Measurements from ENCODE around the gene DBH.

DBH gene

DNA sequence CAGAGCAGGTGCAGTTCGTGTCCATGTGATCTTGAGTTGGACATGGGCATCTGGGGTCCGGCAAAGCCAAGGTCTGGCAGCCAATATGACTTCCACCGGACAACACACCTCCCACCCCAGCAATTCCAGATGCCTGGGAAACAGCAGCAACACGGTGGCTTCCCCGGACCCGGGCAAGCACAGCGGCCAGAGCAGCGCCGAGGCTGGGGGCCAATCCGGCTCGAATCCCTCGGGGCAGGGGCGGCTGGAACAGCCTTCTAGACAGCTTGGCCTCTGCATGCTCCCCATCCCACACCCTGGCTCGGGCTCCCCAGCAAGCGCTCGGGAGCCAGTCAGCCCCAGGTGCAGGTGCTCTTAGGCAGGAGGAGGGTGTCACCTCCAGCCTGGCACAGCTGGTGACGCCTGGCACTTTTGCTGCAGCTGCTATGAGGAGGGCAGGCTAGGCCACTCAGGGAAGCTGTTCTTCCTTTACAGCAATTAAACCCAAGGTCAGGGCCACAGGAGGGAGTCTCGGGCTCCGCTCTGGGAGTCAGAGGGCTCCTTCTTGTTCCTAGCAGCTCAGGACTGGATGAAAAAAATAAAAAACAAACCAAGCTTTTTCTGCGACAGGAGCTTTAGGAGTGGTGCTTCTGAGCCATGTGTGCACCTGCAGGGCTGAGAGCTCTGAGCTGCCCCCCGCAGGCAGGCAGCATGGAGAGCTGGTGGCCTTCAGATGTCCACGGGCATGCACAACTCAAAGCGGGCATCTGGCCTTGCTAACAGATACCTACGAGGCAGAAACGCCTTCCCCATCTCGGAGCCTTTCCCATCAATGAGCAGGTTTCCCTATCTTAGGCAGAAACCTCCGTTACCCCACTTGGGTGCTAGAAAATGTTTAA is 28.2 kb downstream of the DBH start:
- TF ChIP-seq EGR1 (IDR thresholded peaks at IDR 0.05) (no peak), EP300 (IDR thresholded peaks at IDR 0.05; ENCODE audit: borderline replicate concordance) (no peak), CEBPB (IDR thresholded peaks at IDR 0.05) (no peak), TEAD4 (IDR thresholded peaks at IDR 0.05) (no peak), RAD21 (IDR thresholded peaks at IDR 0.05; ENCODE audit: low read depth) (no peak), ZBTB7A (IDR thresholded peaks at IDR 0.05; ENCODE audit: low read depth) (no peak), YY1 (IDR thresholded peaks at IDR 0.05; ENCODE audit: low read depth) (no peak), CREB1 (IDR thresholded peaks at IDR 0.05; ENCODE audit: low read depth) (no peak)
- TF ChIP-seq, protein P1, sequence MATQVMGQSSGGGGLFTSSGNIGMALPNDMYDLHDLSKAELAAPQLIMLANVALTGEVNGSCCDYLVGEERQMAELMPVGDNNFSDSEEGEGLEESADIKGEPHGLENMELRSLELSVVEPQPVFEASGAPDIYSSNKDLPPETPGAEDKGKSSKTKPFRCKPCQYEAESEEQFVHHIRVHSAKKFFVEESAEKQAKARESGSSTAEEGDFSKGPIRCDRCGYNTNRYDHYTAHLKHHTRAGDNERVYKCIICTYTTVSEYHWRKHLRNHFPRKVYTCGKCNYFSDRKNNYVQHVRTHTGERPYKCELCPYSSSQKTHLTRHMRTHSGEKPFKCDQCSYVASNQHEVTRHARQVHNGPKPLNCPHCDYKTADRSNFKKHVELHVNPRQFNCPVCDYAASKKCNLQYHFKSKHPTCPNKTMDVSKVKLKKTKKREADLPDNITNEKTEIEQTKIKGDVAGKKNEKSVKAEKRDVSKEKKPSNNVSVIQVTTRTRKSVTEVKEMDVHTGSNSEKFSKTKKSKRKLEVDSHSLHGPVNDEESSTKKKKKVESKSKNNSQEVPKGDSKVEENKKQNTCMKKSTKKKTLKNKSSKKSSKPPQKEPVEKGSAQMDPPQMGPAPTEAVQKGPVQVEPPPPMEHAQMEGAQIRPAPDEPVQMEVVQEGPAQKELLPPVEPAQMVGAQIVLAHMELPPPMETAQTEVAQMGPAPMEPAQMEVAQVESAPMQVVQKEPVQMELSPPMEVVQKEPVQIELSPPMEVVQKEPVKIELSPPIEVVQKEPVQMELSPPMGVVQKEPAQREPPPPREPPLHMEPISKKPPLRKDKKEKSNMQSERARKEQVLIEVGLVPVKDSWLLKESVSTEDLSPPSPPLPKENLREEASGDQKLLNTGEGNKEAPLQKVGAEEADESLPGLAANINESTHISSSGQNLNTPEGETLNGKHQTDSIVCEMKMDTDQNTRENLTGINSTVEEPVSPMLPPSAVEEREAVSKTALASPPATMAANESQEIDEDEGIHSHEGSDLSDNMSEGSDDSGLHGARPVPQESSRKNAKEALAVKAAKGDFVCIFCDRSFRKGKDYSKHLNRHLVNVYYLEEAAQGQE (IDR thresholded peaks at IDR 0.05; ENCODE audit: low read depth) = no peak
- TF ChIP-seq, protein P2, sequence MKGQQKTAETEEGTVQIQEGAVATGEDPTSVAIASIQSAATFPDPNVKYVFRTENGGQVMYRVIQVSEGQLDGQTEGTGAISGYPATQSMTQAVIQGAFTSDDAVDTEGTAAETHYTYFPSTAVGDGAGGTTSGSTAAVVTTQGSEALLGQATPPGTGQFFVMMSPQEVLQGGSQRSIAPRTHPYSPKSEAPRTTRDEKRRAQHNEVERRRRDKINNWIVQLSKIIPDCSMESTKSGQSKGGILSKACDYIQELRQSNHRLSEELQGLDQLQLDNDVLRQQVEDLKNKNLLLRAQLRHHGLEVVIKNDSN (IDR thresholded peaks at IDR 0.05) = no peak

DNA sequence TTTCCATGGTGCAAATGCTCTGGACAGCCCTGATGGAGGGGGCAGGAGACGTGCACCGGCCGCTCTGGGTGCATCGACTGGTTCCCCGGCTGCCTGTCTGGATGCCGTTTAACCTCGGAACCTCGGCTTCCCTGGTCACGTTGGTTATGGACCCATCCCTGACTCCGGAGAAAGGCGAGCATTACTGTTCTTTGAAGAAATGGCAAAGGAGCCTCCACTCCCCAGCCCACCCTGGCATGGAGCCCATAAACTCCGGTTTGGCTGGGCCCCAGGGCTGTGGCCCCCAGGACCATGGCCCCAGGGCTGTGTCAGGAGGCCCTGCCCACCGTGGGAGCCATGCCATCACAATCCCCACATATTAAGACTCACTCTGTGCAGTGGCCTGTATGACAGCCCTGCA is 28.9 kb downstream of the DBH start:
- TF ChIP-seq FOXM1 (IDR thresholded peaks at IDR 0.05; ENCODE audit: borderline replicate concordance, low read depth) (no peak), EP300 (IDR thresholded peaks at IDR 0.05; ENCODE audit: borderline replicate concordance) (no peak), YY1 (IDR thresholded peaks at IDR 0.05; ENCODE audit: low read depth) (no peak)

DNA sequence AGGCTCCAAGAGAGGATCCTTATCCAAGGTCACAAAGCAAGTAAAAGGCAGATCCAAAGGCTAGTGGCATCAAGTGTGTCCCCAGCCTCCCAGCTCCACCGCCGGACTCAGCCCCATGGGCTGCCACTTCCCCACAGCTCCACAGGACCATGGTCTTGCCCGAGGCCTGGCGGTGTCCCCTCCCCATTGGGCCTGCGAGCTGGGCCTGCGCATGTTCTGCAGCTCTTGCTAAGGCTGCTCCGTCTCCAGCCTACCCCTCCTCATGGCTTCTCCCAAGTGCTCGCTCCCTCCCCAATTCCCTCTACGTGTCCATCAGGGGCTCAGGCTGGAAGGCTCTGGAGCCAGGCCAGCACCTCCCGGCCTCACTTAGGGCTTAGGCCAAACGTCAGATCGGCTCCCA is 29.4 kb downstream of the DBH start:
- TF ChIP-seq, protein P1 (IDR thresholded peaks at IDR 0.05; ENCODE audit: low read depth) = no peak
- TF ChIP-seq EP300 (IDR thresholded peaks at IDR 0.05; ENCODE audit: borderline replicate concordance) (no peak), RAD21 (IDR thresholded peaks at IDR 0.05; ENCODE audit: low read depth) (no peak), CREB1 (IDR thresholded peaks at IDR 0.05; ENCODE audit: low read depth) (no peak), TCF12 (IDR thresholded peaks at IDR 0.05; ENCODE audit: low read depth) (no peak), EGR1 (IDR thresholded peaks at IDR 0.05) (no peak), TEAD4 (IDR thresholded peaks at IDR 0.05) (no peak), YY1 (IDR thresholded peaks at IDR 0.05; ENCODE audit: low read depth) (no peak), ZBTB7A (IDR thresholded peaks at IDR 0.05; ENCODE audit: low read depth) (no peak), NFIC (IDR thresholded peaks at IDR 0.05) (no peak), TAF1 (IDR thresholded peaks at IDR 0.05; ENCODE audit: low read depth) (no peak), CEBPB (IDR thresholded peaks at IDR 0.05) (no peak), FOXM1 (IDR thresholded peaks at IDR 0.05; ENCODE audit: borderline replicate concordance, low read depth) (no peak)
- TF ChIP-seq, protein P3, sequence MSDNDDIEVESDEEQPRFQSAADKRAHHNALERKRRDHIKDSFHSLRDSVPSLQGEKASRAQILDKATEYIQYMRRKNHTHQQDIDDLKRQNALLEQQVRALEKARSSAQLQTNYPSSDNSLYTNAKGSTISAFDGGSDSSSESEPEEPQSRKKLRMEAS (IDR thresholded peaks at IDR 0.05) = no peak
- TF ChIP-seq, protein P2 (IDR thresholded peaks at IDR 0.05) = no peak

DNA sequence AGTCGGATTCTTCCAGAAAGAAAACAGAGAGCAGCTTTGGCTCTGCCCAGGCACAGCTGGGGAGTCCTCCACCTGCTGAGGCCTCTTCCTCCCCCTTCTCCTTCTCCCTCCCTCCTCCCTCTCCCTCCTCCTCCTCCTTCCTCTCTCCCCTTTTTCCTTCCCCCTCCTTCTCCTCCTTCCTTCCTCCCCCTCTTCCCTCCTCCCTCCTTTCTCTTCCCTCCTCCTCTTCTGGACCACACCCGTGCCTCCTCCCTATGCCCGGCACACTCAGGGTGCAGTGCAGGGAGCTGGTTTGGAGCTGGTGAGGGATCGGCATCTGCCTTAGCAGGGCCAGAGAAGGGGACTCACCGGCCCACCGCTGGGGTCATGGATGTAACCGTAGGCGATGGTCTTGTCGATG is 30.2 kb downstream of the DBH start:
- TF ChIP-seq ZBTB7A (IDR thresholded peaks at IDR 0.05; ENCODE audit: low read depth) = no peak
- no peak for TF ChIP-seq NFIC (IDR thresholded peaks at IDR 0.05)
- TF ChIP-seq CEBPB (IDR thresholded peaks at IDR 0.05) = no peak

DNA sequence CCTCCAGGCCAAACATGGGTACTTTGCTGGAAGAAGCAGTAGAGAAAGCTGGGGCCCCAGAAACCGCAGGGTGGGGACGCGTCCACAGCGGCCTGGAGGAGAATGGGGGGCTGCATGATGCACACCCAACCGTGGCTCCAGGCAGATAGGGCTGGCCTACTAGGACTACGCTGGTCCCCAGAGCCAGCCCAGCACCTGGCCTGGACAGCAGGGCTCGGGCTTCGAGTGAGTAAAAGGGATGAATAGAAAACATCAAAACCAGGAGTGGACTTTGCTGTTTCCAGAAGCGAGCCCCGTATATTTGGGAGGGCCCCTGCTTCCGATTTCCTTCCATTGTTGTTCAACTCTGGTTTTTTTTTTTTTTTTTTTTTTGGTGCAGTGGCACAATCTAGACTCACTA is 30.7 kb downstream of the DBH start:
- TF ChIP-seq NFIC (IDR thresholded peaks at IDR 0.05) (no peak), YY1 (IDR thresholded peaks at IDR 0.05; ENCODE audit: low read depth) (no peak), RAD21 (IDR thresholded peaks at IDR 0.05; ENCODE audit: low read depth) (no peak), TAF1 (IDR thresholded peaks at IDR 0.05; ENCODE audit: low read depth) (no peak), EGR1 (IDR thresholded peaks at IDR 0.05) (no peak), TEAD4 (IDR thresholded peaks at IDR 0.05) (no peak)
- TF ChIP-seq, protein P1 (IDR thresholded peaks at IDR 0.05; ENCODE audit: low read depth) = no peak
- TF ChIP-seq, protein P2 (IDR thresholded peaks at IDR 0.05) = no peak

All from Ishikawa (cell line).